AG04450 (cell line): ENCODE results near the gene ST8SIA1. TPM values are rescaled to one million over a fixed set of nuclear protein-coding genes. Genes with fewer than 3 reads are reported as not detected.

Experiments used
- CTCF ChIA-PET: fragments of 300-600, 350-600 bp; formaldehyde crosslinking; extraction: SDS; loops from one replicate; lab custom pipeline; 2022; ENCODE audit warnings: antibody characterized with exemption, inconsistent platforms; lab: Charles Lee
- POLR2A ChIA-PET: fragments of 350-600 bp; formaldehyde crosslinking; extraction: SDS; loops from one replicate; lab custom pipeline; 2021; ENCODE audit warnings: antibody characterized with exemption, inconsistent platforms; lab: Yijun Ruan, JAX
- DNase-seq: peaks from one replicate; pipeline ENCODE4 v3.0.0-alpha.2; 2011; ENCODE audit warnings: low read depth, low spot score
- H3K27ac ChIP-seq: one replicate; pipeline ENCODE4 v1.5.1; 2012; ENCODE audit warnings: low read depth, low read length, control low read depth
- H3K27me3 ChIP-seq: one replicate; pipeline ENCODE4 v1.6.0; 2012; ENCODE audit warnings: low read length; ENCODE audit not compliant: control insufficient read depth, insufficient read depth
- H3K4me3 ChIP-seq: 2 replicates; pipeline ENCODE4 v1.5.1; 2011; ENCODE audit warnings: mild to moderate bottlenecking, low read depth, low read length, control low read depth
- H3K9me3 ChIP-seq: 2 replicates; pipeline ENCODE4 v1.5.1; 2012; ENCODE audit warnings: low read length; ENCODE audit not compliant: control insufficient read depth, insufficient read depth
- CTCF ChIP-seq: IDR thresholded peaks from 2 replicates; pipeline ENCODE4 v1.5.1; 2011; ENCODE audit warnings: low read depth, low read length, control low read depth, inconsistent platforms
- polyA plus RNA-seq: library from polyadenylated mRNA; depleted of rRNA; stranded (reverse); fragments of >200 nt; gene quantifications from 2 replicates; pipeline ENCODE4 v1.2.3, GENCODE V29; 2011

The ST8SIA1 gene
- polyA plus RNA-seq, 1 experiment, result 0.26 TPM

- Histone ChIP-seq H3K9me3 (no peaks in the 10 kb centered on the region), H3K27ac (no peak overlapping the region), H3K4me3 (no peak overlapping the region), H3K27me3 (peaks cover under 1% of the 10 kb centered on the region)
- ChIA-PET POLR2A (no interaction called here), CTCF (no interaction called here)
- DNase-seq, result no peak
- no peak for TF ChIP-seq CTCF
Measured at GRCh38 chr12:22312336-22312735, 22.2 kb downstream of the ST8SIA1 start.

GRCh38 chr12:22310709-22311108 is 23.8 kb downstream of the ST8SIA1 start:
- POLR2A ChIA-PET, result no interaction called here
- no peak for DNase-seq
- Histone ChIP-seq H3K4me3 (no peak overlapping the region), H3K27ac (no peak overlapping the region), H3K27me3 (no peaks in the 10 kb centered on the region), H3K9me3 (no peaks in the 10 kb centered on the region)
- TF ChIP-seq CTCF, result no peak
- CTCF ChIA-PET, result no interaction called here

- ChIA-PET POLR2A (no interaction called here), CTCF (no interaction called here)
- no peak for TF ChIP-seq CTCF
Measured at GRCh38 chr12:22310275-22310674, 24.2 kb downstream of the ST8SIA1 start.

GRCh38 chr12:22307811-22308210 is 26.7 kb downstream of the ST8SIA1 start:
- ChIA-PET POLR2A (no interaction called here), CTCF (interaction anchor here (1.0 kb wide), 1 partner anchor 28 kb away, joined by 3 read pairs; no protein-coding TSS in a partner anchor)
- H3K27me3 ChIP-seq, result no peaks in the 10 kb centered on the region
- H3K9me3 ChIP-seq, result no peaks in the 10 kb centered on the region
- no peak for TF ChIP-seq CTCF
- H3K27ac ChIP-seq, result no peak overlapping the region
- DNase-seq, result no peak
- H3K4me3 ChIP-seq, result no peak overlapping the region

More at GRCh38 chr12:22310275-22310674, 24.2 kb downstream of the ST8SIA1 start:
- no peaks in the 10 kb centered on the region for H3K27me3 ChIP-seq
- no peak overlapping the region for H3K27ac ChIP-seq
- no peaks in the 10 kb centered on the region for H3K9me3 ChIP-seq
- H3K4me3 ChIP-seq, result no peak overlapping the region
- DNase-seq, result no peak

- no peak overlapping the region for H3K27ac ChIP-seq
- ChIA-PET CTCF (no interaction called here), POLR2A (no interaction called here)
- H3K4me3 ChIP-seq, result no peak overlapping the region
- TF ChIP-seq CTCF, result no peak
- H3K9me3 ChIP-seq, result no peaks in the 10 kb centered on the region
- no peak for DNase-seq
- H3K27me3 ChIP-seq, result no peaks in the 10 kb centered on the region
Measured at GRCh38 chr12:22306311-22306710, 28.2 kb downstream of the ST8SIA1 start.
